Subcutaneous abdominal adipose tissue (tissue), 5 donors: ENCODE measurements around the gene NUDT2.
A peak's percentile ranks its signal among the peaks of the same experiment; 100 is the strongest.

Experiments used
- H3K27ac ChIP-seq: one replicate; pipeline ENCODE4 v1.7.0; 2013; ENCODE audit warnings: low read depth, mild to moderate bottlenecking, inconsistent platforms, low read length, moderate library complexity
- H3K27me3 ChIP-seq, 5 donors: one replicate each; pipeline ENCODE4 v1.7.0; 2013; ENCODE audit warnings: low read length in 5 of 5, inconsistent platforms in 1 of 5; ENCODE audit not compliant: control insufficient read depth in 5 of 5, insufficient read depth in 4 of 5
- H3K36me3 ChIP-seq, 5 donors: one replicate each; pipeline ENCODE4 v1.7.0; 2013; ENCODE audit warnings: low read length in 5 of 5; ENCODE audit not compliant: control insufficient read depth in 5 of 5, insufficient read depth in 5 of 5
- H3K4me1 ChIP-seq, 5 donors: one replicate each; pipeline ENCODE4 v1.7.0; 2013; ENCODE audit warnings: low read length in 5 of 5, mild to moderate bottlenecking in 3 of 5, moderate library complexity in 1 of 5; ENCODE audit not compliant: control insufficient read depth in 5 of 5, insufficient read depth in 5 of 5
- H3K4me3 ChIP-seq, 5 donors: one replicate each; pipeline ENCODE4 v1.7.0; 2013; ENCODE audit warnings: low read length in 5 of 5, low read depth in 1 of 5
- H3K9ac ChIP-seq, 5 donors: one replicate each; pipeline ENCODE4 v1.7.0; 2013; ENCODE audit warnings: low read length in 5 of 5, mild to moderate bottlenecking in 4 of 5, moderate library complexity in 3 of 5
- H3K9me3 ChIP-seq, 5 donors: one replicate each; pipeline ENCODE4 v1.7.0; 2013; ENCODE audit warnings: low read length in 5 of 5; ENCODE audit not compliant: control insufficient read depth in 5 of 5
- donor health status: healthy.
- donor health status: healthy.
- donor health status: healthy.
- donor health status: healthy.
- donor health status: healthy.

Gene NUDT2

DNA sequence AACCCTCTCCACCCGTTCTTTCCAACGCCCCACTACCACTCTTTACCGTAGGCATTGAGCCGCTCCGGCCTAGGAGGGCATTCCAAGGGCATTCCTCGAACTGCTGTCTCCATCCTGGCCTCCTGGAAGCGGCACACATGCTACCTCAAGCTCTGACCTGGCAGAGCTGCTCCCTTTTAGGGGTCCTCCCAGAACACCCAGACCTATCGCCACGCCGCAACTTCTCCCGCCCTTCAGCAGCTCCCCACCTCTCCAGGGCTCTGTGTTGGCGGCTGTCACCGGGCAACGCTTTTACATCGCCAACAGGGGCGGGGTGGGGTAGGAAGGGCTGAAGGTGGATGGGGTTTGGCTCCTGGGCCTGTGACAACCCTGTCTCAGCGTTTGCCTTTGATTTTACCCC, 52.0 kb downstream of the NUDT2 start:
- Histone ChIP-seq H3K9ac (peak overlapping the region; percentile 61 to 82 (median 63)), H3K36me3 (no peaks in the 10 kb centered on the region), H3K27me3 (no peaks in the 10 kb centered on the region), H3K4me3 (peak overlapping the region; percentile 68 to 76 (median 73)), H3K27ac (no peak overlapping the region), H3K4me1 (peaks cover 2 to 55% (median 51%) of the 10 kb centered on the region in 5 donors), H3K9me3 (no peaks in the 10 kb centered on the region)

DNA sequence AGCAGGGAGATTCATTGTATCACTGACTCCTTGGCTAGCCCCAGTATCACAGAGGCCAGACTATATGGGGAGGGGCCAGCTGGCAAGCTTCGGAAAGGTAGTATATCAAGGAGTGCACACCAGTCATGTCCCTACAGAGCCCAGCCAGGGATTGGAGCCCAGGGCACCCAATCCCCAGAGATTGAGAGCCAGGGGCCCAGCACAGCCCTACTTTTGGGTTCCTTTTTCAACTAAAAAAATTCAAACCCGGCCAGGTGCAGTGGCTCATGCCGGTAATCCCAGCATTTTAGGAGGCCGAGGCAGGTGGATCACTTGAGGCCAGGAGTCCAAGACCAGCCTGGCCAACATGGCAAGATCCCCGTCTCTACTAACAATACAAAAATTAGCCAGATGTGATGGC, 52.7 kb downstream of the NUDT2 start:
- H3K27ac ChIP-seq = no peak overlapping the region
- H3K9me3 ChIP-seq = no peaks in the 10 kb centered on the region
- H3K9ac ChIP-seq = no peak overlapping the region

DNA sequence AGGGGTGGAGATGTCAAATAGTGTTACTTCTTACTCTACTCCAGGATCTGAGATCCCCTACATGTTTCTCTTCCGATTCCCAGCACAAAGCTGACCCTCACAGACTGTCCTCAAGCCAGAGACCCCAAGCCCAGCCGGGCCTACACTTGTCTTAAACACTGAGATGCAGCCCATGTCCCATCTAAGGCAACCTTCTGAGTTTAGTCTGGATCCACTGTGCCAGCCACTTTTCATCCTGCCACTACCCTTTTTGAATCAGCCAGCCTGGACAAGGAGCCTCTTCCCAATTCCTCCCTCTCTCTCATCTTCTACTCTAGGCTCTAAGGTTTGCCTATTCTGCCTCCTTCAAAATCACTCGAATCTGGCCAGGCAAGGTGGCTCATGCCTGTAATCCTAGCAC, 53.5 kb downstream of the NUDT2 start:
- H3K4me3 ChIP-seq = no peak overlapping the region
- H3K9me3 ChIP-seq = no peaks in the 10 kb centered on the region
- H3K27ac ChIP-seq = peak overlapping the region; percentile 30
- peaks cover 2 to 45% (median 40%) of the 10 kb centered on the region in 5 donors for H3K4me1 ChIP-seq
- no peaks in the 10 kb centered on the region for H3K27me3 ChIP-seq
- no peak overlapping the region for H3K9ac ChIP-seq
- H3K36me3 ChIP-seq = no peaks in the 10 kb centered on the region

More for the DNA sequence above, 52.7 kb downstream of the NUDT2 start:
- no peaks in the 10 kb centered on the region for H3K36me3 ChIP-seq
- no peak overlapping the region for H3K4me3 ChIP-seq
- peaks cover 2 to 50% (median 45%) of the 10 kb centered on the region in 5 donors for H3K4me1 ChIP-seq
- no peaks in the 10 kb centered on the region for H3K27me3 ChIP-seq

DNA sequence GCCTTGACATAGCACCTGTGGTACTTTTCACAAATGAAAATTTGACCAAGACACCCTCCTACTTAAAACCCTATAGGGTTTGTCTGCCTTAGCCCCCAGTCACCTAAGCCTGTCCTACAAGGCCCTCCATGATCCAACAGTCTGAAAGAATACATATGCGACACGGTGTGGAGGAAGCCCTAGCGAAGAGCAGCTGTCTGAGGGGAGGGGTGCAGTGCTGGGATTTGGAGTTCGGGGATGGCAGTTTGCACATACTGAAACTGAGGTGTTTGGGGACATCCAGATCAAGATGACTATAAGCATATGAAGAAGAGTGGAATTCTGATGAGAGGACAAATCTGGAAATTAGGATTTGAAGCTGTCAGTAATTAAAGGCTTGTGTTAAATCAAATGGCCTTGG, 54.5 kb downstream of the NUDT2 start:
- Histone ChIP-seq H3K9ac (peak overlapping the region in 1 of 5 donors; percentile 15), H3K27ac (peak overlapping the region; percentile 66), H3K36me3 (no peaks in the 10 kb centered on the region), H3K9me3 (no peaks in the 10 kb centered on the region), H3K4me1 (peaks cover 2 to 45% (median 40%) of the 10 kb centered on the region in 5 donors), H3K27me3 (no peaks in the 10 kb centered on the region), H3K4me3 (peak overlapping the region in 1 of 5 donors; percentile 29)

DNA sequence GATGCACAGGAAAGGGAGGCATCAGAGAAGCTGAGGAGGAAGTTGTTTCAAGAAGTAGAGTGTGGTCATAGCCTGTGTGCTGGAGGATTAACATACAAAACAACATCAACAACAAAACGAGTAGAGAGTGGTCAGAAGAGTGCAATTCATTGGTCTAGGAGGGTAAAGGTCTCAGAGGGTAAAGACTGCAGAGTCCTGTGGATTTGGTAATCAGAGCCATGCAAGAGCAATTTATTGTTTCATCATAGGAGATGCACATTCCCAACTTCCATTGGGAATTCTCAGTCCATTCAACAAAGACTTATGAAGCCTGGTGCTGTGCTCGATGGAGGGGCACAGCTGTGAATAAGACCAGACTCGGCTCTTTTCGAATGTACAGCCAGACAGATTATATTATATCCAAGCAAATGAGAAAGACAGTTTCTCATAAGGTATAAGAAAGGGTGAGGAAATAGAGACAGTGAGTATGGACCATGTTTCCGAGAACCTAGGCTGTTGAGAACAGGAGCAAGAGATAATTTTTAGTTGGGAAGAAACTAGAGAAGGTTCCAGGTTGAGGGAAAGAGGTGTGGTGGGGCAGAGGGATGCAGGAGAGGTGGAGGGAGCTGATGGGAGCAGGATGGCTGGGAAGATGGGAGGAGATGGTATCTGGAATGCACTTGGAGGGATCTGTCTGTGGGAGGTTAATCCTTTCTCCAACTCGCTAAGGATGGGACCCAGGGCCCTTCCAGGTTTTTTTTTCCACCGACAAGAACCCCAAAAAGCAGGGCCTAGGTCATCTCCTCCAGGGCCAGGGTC, 55.2 kb downstream of the NUDT2 start:
- H3K4me3 ChIP-seq = peak overlapping the region in 1 of 5 donors; percentile 29
- H3K36me3 ChIP-seq = no peaks in the 10 kb centered on the region
- peak overlapping the region; percentile 66 for H3K27ac ChIP-seq
- H3K4me1 ChIP-seq = peaks cover 2 to 43% (median 36%) of the 10 kb centered on the region in 5 donors
- no peak overlapping the region for H3K9ac ChIP-seq
- H3K27me3 ChIP-seq = no peaks in the 10 kb centered on the region
- no peaks in the 10 kb centered on the region for H3K9me3 ChIP-seq

DNA sequence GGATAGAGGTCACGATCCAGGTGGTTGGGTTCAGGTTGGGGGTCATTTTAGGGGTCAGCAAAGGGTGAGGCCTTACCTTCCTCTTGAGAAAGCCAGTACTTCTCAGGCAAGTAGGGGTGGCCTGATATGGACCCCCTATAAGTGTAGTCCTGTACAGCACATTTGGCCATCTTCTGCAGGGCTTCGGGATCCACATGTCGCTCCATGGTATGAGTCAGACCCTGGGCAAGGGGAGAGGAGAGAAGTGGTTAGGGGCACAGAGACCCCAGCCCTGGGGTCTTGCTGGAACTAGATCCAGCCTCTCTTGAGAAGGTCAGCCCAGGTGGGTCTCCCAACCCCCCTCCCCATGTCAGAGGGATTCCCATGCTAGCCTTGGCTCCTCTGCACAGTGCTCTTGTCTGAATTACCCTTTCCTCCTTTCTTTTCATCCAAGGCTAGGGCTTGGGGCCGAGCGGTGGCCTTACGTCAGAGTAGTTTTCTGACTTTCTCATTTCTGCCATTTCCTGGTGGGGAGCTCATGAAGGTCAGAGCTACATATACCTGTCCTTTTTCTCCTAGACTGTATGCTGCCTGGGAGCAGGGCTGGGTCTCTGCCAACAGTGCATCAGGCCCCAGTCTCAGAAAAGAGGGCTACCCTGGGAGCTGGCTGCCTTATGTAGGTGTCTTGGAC, 56.3 kb downstream of the NUDT2 start:
- H3K9me3 ChIP-seq = no peaks in the 10 kb centered on the region
- H3K4me3 ChIP-seq = no peak overlapping the region
- H3K4me1 ChIP-seq = peaks cover 0 to 32% (median 25%) of the 10 kb centered on the region in 5 donors
- no peak overlapping the region for H3K27ac ChIP-seq
- no peaks in the 10 kb centered on the region for H3K36me3 ChIP-seq
- no peak overlapping the region for H3K9ac ChIP-seq
- no peaks in the 10 kb centered on the region for H3K27me3 ChIP-seq

DNA sequence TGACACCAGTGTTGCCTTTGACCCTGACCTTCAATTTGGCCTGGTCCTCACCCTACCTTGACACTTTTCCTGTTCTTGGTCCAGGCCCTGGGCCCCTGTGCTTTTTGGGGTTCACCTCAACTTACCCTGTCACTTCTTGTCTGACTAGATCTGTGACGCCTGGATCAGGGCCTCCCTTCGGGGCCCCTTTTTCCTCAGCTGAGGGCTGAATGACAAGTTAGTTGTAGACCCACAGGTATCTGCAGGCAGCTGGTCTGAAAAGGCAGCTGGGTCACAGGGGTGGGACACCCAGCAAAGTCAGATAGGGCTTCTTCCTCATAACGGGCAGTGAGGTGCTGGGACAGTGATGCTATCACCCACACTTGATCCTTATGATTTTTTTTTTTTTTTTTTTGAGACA, 57.3 kb downstream of the NUDT2 start:
- Histone ChIP-seq H3K27me3 (no peaks in the 10 kb centered on the region), H3K9me3 (no peaks in the 10 kb centered on the region), H3K27ac (no peak overlapping the region), H3K9ac (no peak overlapping the region), H3K4me1 (peaks cover 0 to 23% (median 18%) of the 10 kb centered on the region in 5 donors), H3K4me3 (no peak overlapping the region), H3K36me3 (no peaks in the 10 kb centered on the region)

DNA sequence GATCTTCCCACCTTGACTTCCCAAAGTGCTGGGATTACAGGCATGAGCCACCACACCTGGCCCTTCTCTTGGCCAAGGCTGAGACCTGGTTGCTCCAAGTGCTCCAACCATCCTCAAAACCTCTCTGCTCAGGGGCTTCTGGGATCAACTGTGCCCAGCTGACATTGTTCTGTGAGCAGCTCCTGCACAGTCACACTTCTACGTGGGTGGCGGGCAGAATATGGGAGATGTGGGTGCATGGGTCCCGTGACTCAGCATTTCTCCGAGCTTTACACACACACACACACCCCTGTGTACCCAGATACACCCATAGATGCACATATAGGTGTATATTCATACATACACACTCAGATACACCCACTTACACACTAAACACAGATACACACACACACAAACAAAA, 57.9 kb downstream of the NUDT2 start:
- Histone ChIP-seq H3K4me1 (peaks cover 0 to 17% (median 14%) of the 10 kb centered on the region in 5 donors), H3K4me3 (no peak overlapping the region), H3K27me3 (no peaks in the 10 kb centered on the region), H3K9me3 (no peaks in the 10 kb centered on the region), H3K9ac (no peak overlapping the region), H3K27ac (no peak overlapping the region), H3K36me3 (no peaks in the 10 kb centered on the region)

DNA sequence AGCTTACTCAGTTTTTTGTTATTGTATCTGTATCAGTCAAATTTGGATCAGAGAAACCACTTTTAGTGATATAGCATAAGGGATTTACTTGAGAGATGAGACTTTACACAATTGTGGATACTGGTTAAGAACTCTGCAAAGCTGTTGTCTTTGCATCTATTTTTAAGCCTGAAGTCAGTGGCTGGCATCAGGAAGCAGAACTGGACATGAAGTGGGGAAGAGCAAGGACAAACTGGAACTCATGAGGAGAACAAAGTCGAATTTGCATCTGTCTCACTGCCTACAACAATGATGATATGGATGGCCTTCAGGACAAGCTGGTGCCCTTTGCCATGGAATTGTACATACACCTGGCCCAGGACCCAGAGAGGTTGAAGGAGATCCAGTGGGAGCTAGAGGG, 63.1 kb downstream of the NUDT2 start:
- no peaks in the 10 kb centered on the region for H3K9me3 ChIP-seq
- H3K9ac ChIP-seq = no peak overlapping the region
- H3K36me3 ChIP-seq = peaks cover 0 to 10% (median 4%) of the 10 kb centered on the region in 5 donors
- no peak overlapping the region for H3K4me3 ChIP-seq
- no peaks in the 10 kb centered on the region for H3K4me1 ChIP-seq
- no peaks in the 10 kb centered on the region for H3K27me3 ChIP-seq
- no peak overlapping the region for H3K27ac ChIP-seq
